Mesothelial cell of epicardium (in vitro differentiated cells): ENCODE data around the gene SPINT1. TPM values are rescaled to one million over a fixed set of nuclear protein-coding genes. Genes with fewer than 3 reads are reported as not detected.

Experiments used
- DNase-seq, 2 experiments: peaks; one replicate each; pipeline ENCODE4 v3.0.0; 2021; ENCODE audit warnings: low spot score in 2 of 2; ENCODE audit not compliant: unreplicated experiment in 2 of 2
- H3K27ac Mint-ChIP-seq: 2 replicates; pipeline ENCODE4 v1.8.0; 2021; ENCODE audit warnings: mixed read lengths
- H3K27me3 Mint-ChIP-seq: 2 replicates; pipeline ENCODE4 v1.8.0; 2021; ENCODE audit warnings: low read depth, mixed read lengths
- H3K36me3 Mint-ChIP-seq: 2 replicates; pipeline ENCODE4 v1.8.0; 2021; ENCODE audit warnings: mixed read lengths
- H3K4me1 Mint-ChIP-seq: 2 replicates; pipeline ENCODE4 v1.8.0; 2021; ENCODE audit warnings: mixed read lengths
- H3K4me3 Mint-ChIP-seq: 2 replicates; pipeline ENCODE4 v1.8.0; 2021; ENCODE audit warnings: mild to moderate bottlenecking, moderate library complexity, mixed read lengths
- H3K9me3 Mint-ChIP-seq: 2 replicates; pipeline ENCODE4 v1.8.0; 2021; ENCODE audit warnings: mixed read lengths
- CTCF ChIP-seq: fragments of 200-600 bp; sonication (generic); IDR thresholded peaks from one replicate; pipeline ENCODE4 v1.5.0; 2021; ENCODE audit warnings: antibody characterized with exemption; ENCODE audit not compliant: unreplicated experiment
- total RNA-seq: library from RNA; stranded (reverse); gene quantifications from 3 replicates; pipeline ENCODE4 v1.2.1, GENCODE V29; 2021

Gene SPINT1
- total RNA-seq, 1 donor from 2014 or later: 147 TPM

GRCh38 chr15:40904552-40905201 is 60.8 kb downstream of the SPINT1 start:
- TF ChIP-seq CTCF: no peak
- Mint-ChIP-seq H3K9me3 (no peaks in the 10 kb centered on the region), H3K4me3 (no peak overlapping the region), H3K36me3 (peaks cover 20% of the 10 kb centered on the region), H3K27ac (no peak overlapping the region), H3K27me3 (no peaks in the 10 kb centered on the region), H3K4me1 (peaks cover 10% of the 10 kb centered on the region)
- no peak for DNase-seq

GRCh38 chr15:40906091-40906990 is 62.5 kb downstream of the SPINT1 start:
- Mint-ChIP-seq H3K9me3 (no peaks in the 10 kb centered on the region), H3K27me3 (no peaks in the 10 kb centered on the region), H3K27ac (peak overlapping the region; percentile 82), H3K4me1 (peaks cover 22% of the 10 kb centered on the region), H3K4me3 (peak overlapping the region; percentile 66), H3K36me3 (peaks cover 14% of the 10 kb centered on the region)
- TF ChIP-seq CTCF: peak; percentile 91
- DNase-seq: peak; percentile 81 to 92

GRCh38 chr15:40906991-40907802 is 63.3 kb downstream of the SPINT1 start:
- Mint-ChIP-seq H3K36me3 (peaks cover 13% of the 10 kb centered on the region), H3K4me1 (peaks cover 27% of the 10 kb centered on the region), H3K27ac (no peak overlapping the region), H3K9me3 (no peaks in the 10 kb centered on the region), H3K27me3 (no peaks in the 10 kb centered on the region), H3K4me3 (peak overlapping the region; percentile 66)
- no peak for TF ChIP-seq CTCF
- DNase-seq: no peak

Other genes starting within 250 kb of the SPINT1 start
- gene KNL1, start 249.8 kb upstream of the SPINT1 start, total RNA-seq: 7.4 to 9.3 TPM (median 8.8 TPM) in 3 replicates
- gene RAD51, start 148.9 kb upstream of the SPINT1 start, total RNA-seq: 8.2 to 9.3 TPM (median 8.3 TPM) in 3 replicates
- 25.1 to 29.3 TPM (median 26.9 TPM) in 3 replicates for gene RMDN3, start 88.8 kb upstream of the SPINT1 start, total RNA-seq
- gene GCHFR, start 80.0 kb upstream of the SPINT1 start, total RNA-seq: 12.6 to 15.8 TPM (median 14.4 TPM) in 3 replicates
- 0.44 to 0.47 TPM (median 0.45 TPM) in 3 replicates for gene C15orf62, start 74.1 kb upstream of the SPINT1 start, total RNA-seq
- gene ZFYVE19, start 37.0 kb upstream of the SPINT1 start, total RNA-seq: 20.9 to 24.4 TPM (median 24.2 TPM) in 3 replicates
- gene DNAJC17, start 36.6 kb upstream of the SPINT1 start, total RNA-seq: 36.4 to 44.3 TPM (median 41.2 TPM) in 3 replicates
- 0.63 to 1.7 TPM (median 1.2 TPM) in 3 replicates for gene PPP1R14D, start 15.3 kb upstream of the SPINT1 start, total RNA-seq
- gene RHOV, start 30.2 kb downstream of the SPINT1 start, total RNA-seq: 3.4 to 4.4 TPM (median 3.4 TPM) in 3 replicates
- gene VPS18, start 50.4 kb downstream of the SPINT1 start, total RNA-seq: 30.1 to 31.2 TPM (median 30.5 TPM) in 3 replicates
- gene DLL4, start 85.3 kb downstream of the SPINT1 start, total RNA-seq: 0.20 to 0.31 TPM (median 0.24 TPM) in 3 replicates
- gene CHAC1, start 109.4 kb downstream of the SPINT1 start, total RNA-seq: 2.7 to 3.2 TPM (median 3.1 TPM) in 3 replicates